ENCODE data around the gene LRMDA.

- TF ChIP-seq CTCF (IDR thresholded peaks at IDR 0.05) (no peak), POLR2A (IDR thresholded peaks at IDR 0.05) (no peak)
These were observed 984.1 kb downstream of the LRMDA start for GRCh38 chr10:76415554-76415953.
